KMS-11 (cell line): ENCODE data around the gene TRPV5.
"Not testable (repeated sequence)": the region's sequence is repeated elsewhere in the genome, so short reads cannot be mapped to it uniquely, and the experiment has no call there.

Source experiments
- H2AFZ ChIP-seq: fragments of 200-600 bp; sonication (generic); 2 replicates; pipeline ENCODE4 v1.6.1; 2016; ENCODE audit warnings: antibody characterized with exemption, mixed run types, low read depth
- H3K27ac ChIP-seq: fragments of 200-600 bp; sonication (generic); 2 replicates; pipeline ENCODE4 v1.6.1; 2016; ENCODE audit warnings: mild to moderate bottlenecking, mixed run types
- H3K27me3 ChIP-seq: fragments of 200-600 bp; sonication (generic); 2 replicates; pipeline ENCODE4 v1.6.1; 2017; ENCODE audit warnings: mild to moderate bottlenecking, low read depth, mixed run types, moderate library complexity; ENCODE audit not compliant: insufficient read depth
- H3K36me3 ChIP-seq: fragments of 200-600 bp; sonication (generic); 2 replicates; pipeline ENCODE4 v1.6.1; 2017; ENCODE audit warnings: mild to moderate bottlenecking, mixed run types; ENCODE audit not compliant: insufficient read depth
- H3K4me1 ChIP-seq: fragments of 200-600 bp; sonication (generic); 2 replicates; pipeline ENCODE4 v1.6.1; 2016; ENCODE audit warnings: mild to moderate bottlenecking, low read depth, mixed run types; ENCODE audit not compliant: poor library complexity, severe bottlenecking
- H3K4me2 ChIP-seq: fragments of 200-600 bp; sonication (generic); 2 replicates; pipeline ENCODE4 v1.7.0; 2016; ENCODE audit warnings: mild to moderate bottlenecking, mixed run types
- H3K4me3 ChIP-seq: fragments of 200-600 bp; sonication (generic); IDR thresholded peaks from 2 replicates; pipeline ENCODE4 v1.6.1; 2017; ENCODE audit warnings: low read depth, low read length, mixed read lengths; ENCODE audit not compliant: insufficient read depth
- H3K79me2 ChIP-seq: fragments of 200-600 bp; sonication (generic); 2 replicates; pipeline ENCODE4 v1.6.1; 2016; ENCODE audit warnings: low read depth, mixed run types; ENCODE audit not compliant: insufficient read depth
- H3K9ac ChIP-seq: fragments of 200-600 bp; sonication (generic); 2 replicates; pipeline ENCODE4 v1.6.1; 2016; ENCODE audit warnings: mild to moderate bottlenecking, mixed run types
- H4K20me1 ChIP-seq: fragments of 200-600 bp; sonication (generic); 2 replicates; pipeline ENCODE4 v1.6.1; 2016; ENCODE audit warnings: mild to moderate bottlenecking, mixed run types; ENCODE audit not compliant: insufficient read depth
- CTCF ChIP-seq: fragments of 200-600 bp; sonication (generic); conservative IDR thresholded peaks from 2 replicates; pipeline ENCODE4 v1.6.1; 2017; ENCODE audit warnings: low read depth, mild to moderate bottlenecking, antibody characterized with exemption, low read length, moderate library complexity, mixed read lengths

The TRPV5 gene

GRCh38 chr7:142933624-142934023 lies at the start of gene TRPV5:
Gene TRPV5, minus strand, starts transcription at chr7:142933746. Its CDS starts 287 bp downstream, at chr7:142933459.
- no peaks in the 10 kb centered on the region for H3K79me2 ChIP-seq
- no peaks in the 10 kb centered on the region for H4K20me1 ChIP-seq
- H3K27ac ChIP-seq, result no peak within 1 kb of the TSS
- H3K4me2 ChIP-seq, result no peak within 1 kb of the TSS
- no peaks in the 10 kb centered on the region for H3K36me3 ChIP-seq
- TF ChIP-seq CTCF, result no peak
- H3K4me1 ChIP-seq, result no peaks in the 10 kb centered on the region
- no peak within 1 kb of the TSS for H3K9ac ChIP-seq
- no peak within 1 kb of the TSS for H3K4me3 ChIP-seq
- no peak within 1 kb of the TSS for H2AFZ ChIP-seq
- H3K27me3 ChIP-seq, result no peaks in the 10 kb centered on the region

GRCh38 chr7:142978402-142978801 lies 44.9 kb upstream of the TRPV5 start:
- not testable (repeated sequence) for H3K36me3 ChIP-seq, H3K79me2 ChIP-seq, H3K4me3 ChIP-seq, H3K4me2 ChIP-seq, H4K20me1 ChIP-seq, H2AFZ ChIP-seq, H3K27me3 ChIP-seq, H3K9ac ChIP-seq, H3K27ac ChIP-seq, H3K4me1 ChIP-seq

- Histone ChIP-seq H3K27ac (no peak overlapping the region), H3K9ac (no peak overlapping the region), H3K36me3 (no peaks in the 10 kb centered on the region), H2AFZ (no peak overlapping the region), H3K4me1 (no peaks in the 10 kb centered on the region), H3K4me2 (no peak overlapping the region), H3K79me2 (no peaks in the 10 kb centered on the region), H3K27me3 (no peaks in the 10 kb centered on the region), H4K20me1 (no peaks in the 10 kb centered on the region), H3K4me3 (no peak overlapping the region)
- TF ChIP-seq CTCF, result no peak
These were observed 41.1 kb upstream of the TRPV5 start for GRCh38 chr7:142974626-142975025.

- H2AFZ ChIP-seq, result no peak overlapping the region
- H3K27ac ChIP-seq, result no peak overlapping the region
- no peaks in the 10 kb centered on the region for H4K20me1 ChIP-seq
- H3K36me3 ChIP-seq, result no peaks in the 10 kb centered on the region
- no peak overlapping the region for H3K4me3 ChIP-seq
- no peaks in the 10 kb centered on the region for H3K4me1 ChIP-seq
- H3K27me3 ChIP-seq, result no peaks in the 10 kb centered on the region
- H3K4me2 ChIP-seq, result no peak overlapping the region
- TF ChIP-seq CTCF, result no peak
- H3K79me2 ChIP-seq, result no peaks in the 10 kb centered on the region
- H3K9ac ChIP-seq, result no peak overlapping the region
These were observed 35.6 kb upstream of the TRPV5 start for GRCh38 chr7:142969183-142969582.

- Histone ChIP-seq H3K27ac (no peak overlapping the region), H3K4me3 (no peak overlapping the region), H3K79me2 (no peaks in the 10 kb centered on the region), H4K20me1 (no peaks in the 10 kb centered on the region), H3K4me1 (peaks cover 4% of the 10 kb centered on the region), H3K4me2 (no peak overlapping the region), H3K36me3 (no peaks in the 10 kb centered on the region), H3K27me3 (no peaks in the 10 kb centered on the region), H2AFZ (no peak overlapping the region), H3K9ac (no peak overlapping the region)
- no peak for TF ChIP-seq CTCF
These were observed 34.7 kb upstream of the TRPV5 start for GRCh38 chr7:142968229-142968628.
